HG03039 (cell line): Measurements from ENCODE around the gene KIF13A.
"Not testable (repeated sequence)": the region's sequence is repeated elsewhere in the genome, so short reads cannot be mapped to it uniquely, and the experiment has no call there.

Experiments used
- ATAC-seq: cut with Tn5 transposase; IDR thresholded peaks from one replicate; pipeline ENCODE4 v1.9.1; 2021; ENCODE audit warnings: mild to moderate bottlenecking, moderate library complexity; ENCODE audit not compliant: unreplicated experiment

KIF13A gene

GRCh38 chr6:17904491-17905120 lies 82.8 kb downstream of the KIF13A start:
- ATAC-seq, result no peak

- ATAC-seq, result no peak
Measured at GRCh38 chr6:17902974-17903373, 84.5 kb downstream of the KIF13A start.

GRCh38 chr6:17901493-17901892 lies 85.9 kb downstream of the KIF13A start:
- no peak for ATAC-seq

GRCh38 chr6:17900011-17900410 lies 87.4 kb downstream of the KIF13A start:
- ATAC-seq, result no peak

GRCh38 chr6:17899491-17899890 lies 87.9 kb downstream of the KIF13A start:
- no peak for ATAC-seq

- ATAC-seq, result no peak
Measured at GRCh38 chr6:17897681-17898080, 89.8 kb downstream of the KIF13A start.

- no peak for ATAC-seq
Measured at GRCh38 chr6:17894905-17895304, 92.5 kb downstream of the KIF13A start.

- no peak for ATAC-seq
Measured at GRCh38 chr6:17894191-17894590, 93.2 kb downstream of the KIF13A start.

GRCh38 chr6:17892097-17892686 lies 95.2 kb downstream of the KIF13A start:
- no peak for ATAC-seq

GRCh38 chr6:17890309-17890708 lies 97.1 kb downstream of the KIF13A start:
- no peak for ATAC-seq

- ATAC-seq, result not testable (repeated sequence)
Measured at GRCh38 chr6:17889777-17890176, 97.7 kb downstream of the KIF13A start.

- ATAC-seq, result no peak
Measured at GRCh38 chr6:17886891-17887290, 100.5 kb downstream of the KIF13A start.

- ATAC-seq, result no peak
Measured at GRCh38 chr6:17885889-17886576, 101.4 kb downstream of the KIF13A start.

- peak; percentile 83 for ATAC-seq
Measured at GRCh38 chr6:17884498-17885478, 102.6 kb downstream of the KIF13A start.

GRCh38 chr6:17883665-17884497 lies 103.6 kb downstream of the KIF13A start:
- ATAC-seq, result no peak

- ATAC-seq, result no peak
Measured at GRCh38 chr6:17881085-17881858, 106.2 kb downstream of the KIF13A start.

GRCh38 chr6:17879184-17879583 lies 108.3 kb downstream of the KIF13A start:
- ATAC-seq, result no peak

- no peak for ATAC-seq
Measured at GRCh38 chr6:17878734-17879133, 108.7 kb downstream of the KIF13A start.

GRCh38 chr6:17877895-17878440 lies 109.5 kb downstream of the KIF13A start:
- no peak for ATAC-seq
